B cell (primary cell): ENCODE data around the gene NBPF8.
"Not testable (repeated sequence)": the region's sequence is repeated elsewhere in the genome, so short reads cannot be mapped to it uniquely, and the experiment has no call there.

Source experiments
- CTCF ChIP-seq: fragments of 200-600 bp; IDR thresholded peaks from one replicate; pipeline ENCODE4 v1.8.0; 2022; ENCODE audit warnings: antibody characterized with exemption, mild to moderate bottlenecking
- EZH2 ChIP-seq: IDR thresholded peaks from 2 replicates; pipeline ENCODE4 v1.6.1; 2012; ENCODE audit warnings: borderline replicate concordance, low read depth, mild to moderate bottlenecking, moderate library complexity, low read length; ENCODE audit not compliant: insufficient read depth, poor library complexity, severe bottlenecking

GRCh38 chr1:120431626-120432025 is 16.8 kb downstream of the NBPF8 start:
- not testable (repeated sequence) for TF ChIP-seq CTCF, EZH2
